ENCODE measurements around the gene DDX50.

DNA sequence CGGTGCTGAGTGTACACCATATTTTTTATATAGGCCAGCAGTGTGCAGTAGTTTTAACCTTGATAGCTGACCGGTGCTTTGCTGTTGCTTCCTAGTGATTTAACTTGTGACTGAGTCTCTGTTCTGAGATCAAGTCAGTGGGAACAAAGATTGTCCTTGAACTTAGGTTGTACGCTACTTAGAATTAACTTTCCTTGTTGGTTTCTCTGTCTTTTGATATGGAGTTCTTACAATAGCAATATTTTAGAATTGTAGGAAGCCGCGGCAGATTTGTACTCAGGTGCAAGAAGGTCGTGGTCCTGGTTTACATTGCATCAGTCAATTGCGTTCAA, 56.1 kb downstream of the DDX50 start:
- TF ChIP-seq, protein P1, sequence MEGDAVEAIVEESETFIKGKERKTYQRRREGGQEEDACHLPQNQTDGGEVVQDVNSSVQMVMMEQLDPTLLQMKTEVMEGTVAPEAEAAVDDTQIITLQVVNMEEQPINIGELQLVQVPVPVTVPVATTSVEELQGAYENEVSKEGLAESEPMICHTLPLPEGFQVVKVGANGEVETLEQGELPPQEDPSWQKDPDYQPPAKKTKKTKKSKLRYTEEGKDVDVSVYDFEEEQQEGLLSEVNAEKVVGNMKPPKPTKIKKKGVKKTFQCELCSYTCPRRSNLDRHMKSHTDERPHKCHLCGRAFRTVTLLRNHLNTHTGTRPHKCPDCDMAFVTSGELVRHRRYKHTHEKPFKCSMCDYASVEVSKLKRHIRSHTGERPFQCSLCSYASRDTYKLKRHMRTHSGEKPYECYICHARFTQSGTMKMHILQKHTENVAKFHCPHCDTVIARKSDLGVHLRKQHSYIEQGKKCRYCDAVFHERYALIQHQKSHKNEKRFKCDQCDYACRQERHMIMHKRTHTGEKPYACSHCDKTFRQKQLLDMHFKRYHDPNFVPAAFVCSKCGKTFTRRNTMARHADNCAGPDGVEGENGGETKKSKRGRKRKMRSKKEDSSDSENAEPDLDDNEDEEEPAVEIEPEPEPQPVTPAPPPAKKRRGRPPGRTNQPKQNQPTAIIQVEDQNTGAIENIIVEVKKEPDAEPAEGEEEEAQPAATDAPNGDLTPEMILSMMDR (IDR thresholded peaks at IDR 0.05): no peak
- TF ChIP-seq POLR2AphosphoS5 (IDR thresholded peaks at IDR 0.05) (no peak), POLR2A (IDR thresholded peaks at IDR 0.05) (no peak)
